NCI-H526 treated with DMSO at 0.1 percent for 48 hours (cell line): Measurements from ENCODE around the gene PPP1R7.
A peak's percentile ranks its signal among the peaks of the same experiment; 100 is the strongest.

Experiments used
- DNase-seq: peaks from one replicate; lab custom pipeline; 2025; lab: John Stamatoyannopoulos, UW

The PPP1R7 gene

DNA sequence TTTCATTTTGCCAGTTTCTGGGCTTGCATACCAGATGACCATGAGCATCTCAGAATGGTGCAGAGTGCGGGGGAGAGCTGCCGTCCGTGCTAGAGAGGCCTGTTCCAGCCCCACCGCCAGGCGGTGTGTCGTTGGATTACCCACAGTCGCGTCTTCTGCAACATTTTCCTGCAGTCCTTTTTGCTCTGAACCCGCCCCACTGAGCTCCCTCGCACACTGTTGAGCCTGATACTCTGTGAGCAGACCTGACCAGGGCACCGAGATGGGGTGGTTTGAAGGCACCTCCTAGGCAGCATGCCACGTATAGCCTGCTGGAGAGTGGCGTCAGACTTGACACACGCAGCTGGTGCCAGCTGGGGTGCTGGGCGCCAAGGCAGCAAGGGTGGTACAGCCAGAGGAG, 18.1 kb downstream of the PPP1R7 start:
- DNase-seq, result no peak

DNA sequence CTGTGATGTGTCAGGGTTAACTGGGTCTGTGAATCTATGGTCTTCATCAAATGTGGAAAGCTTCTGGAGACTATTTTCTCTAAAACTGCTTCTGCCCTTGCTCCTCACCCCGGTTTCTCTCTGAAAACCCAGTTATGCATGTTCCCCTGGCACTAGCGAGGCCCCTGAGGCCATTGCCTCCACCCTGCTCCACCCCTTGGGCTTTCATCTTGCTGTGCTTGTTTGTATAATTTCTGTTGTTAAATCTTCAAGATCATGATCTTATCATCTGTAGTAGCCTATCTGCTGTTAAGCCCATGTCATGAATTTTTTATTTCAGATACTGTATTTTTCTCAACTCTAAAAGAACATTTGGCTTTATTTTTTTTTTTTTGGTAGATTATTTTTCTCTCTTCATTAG, 23.3 kb downstream of the PPP1R7 start:
- DNase-seq, result no peak

DNA sequence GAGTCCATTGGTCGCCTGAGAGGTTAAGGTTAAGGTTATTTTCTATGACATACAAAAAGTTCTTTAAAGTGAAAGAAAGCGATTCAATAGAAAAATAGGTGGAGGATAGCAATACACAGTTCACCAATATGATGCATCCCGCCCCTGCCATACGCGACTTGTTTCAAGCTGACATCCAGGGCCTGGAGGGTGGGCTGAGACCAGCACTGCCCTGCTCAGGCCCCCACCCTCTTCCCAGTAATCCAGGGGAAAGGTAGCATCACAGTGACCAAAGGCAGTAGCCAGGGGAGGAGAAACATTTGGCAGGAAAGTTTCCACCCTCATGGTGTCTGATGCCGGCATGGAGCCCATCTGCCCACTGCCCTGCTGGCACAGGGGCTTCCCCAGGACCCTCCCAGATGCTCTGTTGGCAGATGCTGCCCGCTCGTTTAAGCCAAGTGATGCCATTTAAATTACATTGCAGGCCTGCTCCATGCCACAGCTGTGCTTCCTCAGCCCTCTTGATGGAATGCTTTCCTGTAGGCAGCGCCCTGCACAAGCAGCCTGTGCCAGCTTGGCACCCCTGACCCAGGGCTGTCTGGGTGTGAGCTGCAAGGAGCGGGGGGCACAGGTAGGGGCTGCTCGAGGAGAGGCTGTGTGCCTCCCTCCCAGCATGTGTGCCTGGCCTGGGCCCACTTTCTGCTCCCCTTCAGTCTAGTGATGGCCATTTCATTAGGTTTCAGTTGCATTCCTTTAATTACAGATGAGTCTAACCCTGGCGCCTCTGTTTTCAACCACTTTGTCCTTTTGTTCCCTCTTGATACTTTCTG, 27.5 kb downstream of the PPP1R7 start:
- DNase-seq, result no peak

DNA sequence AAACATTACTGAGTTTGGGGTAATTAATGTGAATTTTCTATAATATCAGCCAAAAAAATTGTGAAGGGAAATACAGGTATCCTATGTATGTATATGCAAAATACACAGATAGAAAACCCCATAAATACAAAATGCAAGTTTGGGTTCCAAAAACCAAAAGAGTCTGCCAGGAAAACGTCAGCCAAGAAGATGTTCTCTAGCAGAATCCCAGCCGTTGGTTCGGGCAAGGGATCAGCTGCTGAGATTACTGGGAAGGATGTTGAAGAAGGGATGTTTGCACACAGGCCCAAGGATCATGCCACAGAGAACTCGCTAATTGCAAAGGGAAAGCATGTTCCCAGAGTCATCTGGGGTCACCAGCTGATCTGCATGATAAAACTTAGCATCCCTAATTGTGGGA, 28.7 kb downstream of the PPP1R7 start:
- DNase-seq, result no peak

DNA sequence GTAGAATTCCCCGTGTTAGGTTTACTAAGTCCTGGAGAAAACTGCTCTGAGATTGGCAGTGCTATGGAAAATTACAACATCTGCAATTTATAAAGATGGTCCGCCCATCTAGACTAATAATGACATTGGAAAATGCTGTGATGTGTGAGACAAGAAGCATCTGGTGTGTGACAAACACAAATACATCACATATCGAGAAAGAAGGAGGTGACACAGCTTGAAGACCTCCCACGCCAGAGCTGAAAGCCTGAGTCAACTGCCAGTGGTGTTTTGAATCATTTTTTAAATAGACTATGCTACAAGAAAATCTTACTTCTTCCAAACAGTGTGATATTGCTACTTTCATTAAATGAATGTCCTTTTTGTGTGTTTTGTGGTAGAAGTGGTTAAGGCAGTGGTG, 29.6 kb downstream of the PPP1R7 start:
- no peak for DNase-seq

DNA sequence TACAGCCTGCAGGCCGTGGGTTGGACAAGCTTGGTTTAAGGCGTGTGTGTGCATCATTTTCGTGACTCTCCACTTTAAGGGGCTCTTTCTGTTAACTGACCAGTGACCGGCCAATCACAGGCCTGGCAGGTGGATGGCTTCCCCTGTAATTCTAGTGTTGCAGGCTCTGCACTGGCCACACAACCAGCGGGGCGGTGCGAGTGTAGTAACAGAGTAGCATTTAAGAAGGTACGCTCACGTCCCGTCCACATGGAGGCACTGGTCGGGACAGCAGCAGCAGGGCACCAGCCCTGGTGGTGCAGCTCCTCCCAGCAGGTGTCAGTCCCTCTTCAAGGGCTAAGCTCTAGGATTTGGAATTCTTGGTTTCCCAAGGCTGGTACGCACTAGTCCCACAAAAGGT, 30.2 kb downstream of the PPP1R7 start:
- no peak for DNase-seq

DNA sequence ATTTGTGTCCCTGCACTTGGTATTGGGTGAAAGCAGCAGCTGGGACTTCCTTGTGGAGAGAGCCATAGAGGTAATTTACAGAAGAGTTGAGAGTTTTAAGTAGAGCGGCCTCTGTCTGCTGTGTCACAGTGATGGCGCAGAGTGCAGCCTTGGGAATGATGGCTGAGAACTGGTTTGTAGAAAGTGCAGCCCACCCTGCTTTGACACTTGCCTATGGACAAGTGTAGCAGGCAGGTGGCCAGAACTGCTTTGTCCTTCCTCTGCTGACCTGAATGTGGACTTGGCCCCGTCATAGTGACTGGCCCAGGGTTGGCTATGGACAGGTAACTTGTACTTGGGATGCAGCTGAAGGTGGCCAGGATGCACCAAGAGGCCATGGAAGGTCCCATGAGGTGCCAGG, 31.9 kb downstream of the PPP1R7 start:
- no peak for DNase-seq

DNA sequence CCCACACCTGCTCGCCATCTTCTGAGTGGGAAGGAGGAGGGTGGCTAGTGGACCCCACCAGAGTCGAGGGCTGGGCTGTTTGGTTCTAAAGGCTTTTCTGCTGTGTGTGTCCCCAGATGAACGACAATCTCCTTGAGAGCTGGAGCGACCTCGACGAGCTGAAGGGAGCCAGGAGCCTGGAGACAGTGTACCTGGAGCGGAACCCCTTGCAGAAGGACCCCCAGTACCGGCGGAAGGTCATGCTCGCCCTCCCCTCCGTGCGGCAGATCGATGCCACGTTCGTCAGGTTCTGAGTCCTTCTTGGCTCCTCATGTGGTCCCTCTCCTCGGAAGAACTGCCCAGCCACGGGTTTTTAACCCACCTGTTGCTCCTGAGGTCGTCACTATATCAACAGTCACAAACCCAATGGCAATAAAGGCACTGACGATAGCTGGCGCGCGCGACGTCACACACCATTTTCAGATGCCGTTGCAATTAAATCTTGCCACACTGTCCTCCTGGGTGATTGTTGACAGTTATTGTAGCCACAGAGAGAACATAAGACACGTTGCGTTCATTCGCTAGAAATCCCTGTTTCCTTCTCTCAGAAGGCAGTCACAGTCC, 32.4 kb downstream of the PPP1R7 start:
- no peak for DNase-seq

DNA sequence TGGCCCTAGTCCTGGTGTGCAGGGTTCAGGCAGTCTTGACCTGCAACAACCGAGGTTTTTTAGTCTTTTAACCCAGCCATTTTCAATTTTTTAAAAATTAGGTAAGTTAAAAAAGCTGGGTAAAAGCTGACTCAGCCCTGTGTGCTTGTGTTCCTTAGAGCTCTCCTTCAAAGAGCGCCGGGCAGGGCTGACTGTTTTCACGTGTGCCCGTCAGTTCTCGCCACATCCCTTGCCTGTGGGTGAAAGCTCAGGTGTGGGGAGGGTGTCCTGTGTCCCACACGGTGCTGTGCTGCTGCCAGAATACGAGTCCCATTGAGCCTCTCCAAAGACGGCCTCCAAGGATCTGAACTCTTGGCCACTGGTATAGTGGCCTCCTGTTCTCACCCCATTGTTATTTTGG, 33.0 kb downstream of the PPP1R7 start:
- no peak for DNase-seq

DNA sequence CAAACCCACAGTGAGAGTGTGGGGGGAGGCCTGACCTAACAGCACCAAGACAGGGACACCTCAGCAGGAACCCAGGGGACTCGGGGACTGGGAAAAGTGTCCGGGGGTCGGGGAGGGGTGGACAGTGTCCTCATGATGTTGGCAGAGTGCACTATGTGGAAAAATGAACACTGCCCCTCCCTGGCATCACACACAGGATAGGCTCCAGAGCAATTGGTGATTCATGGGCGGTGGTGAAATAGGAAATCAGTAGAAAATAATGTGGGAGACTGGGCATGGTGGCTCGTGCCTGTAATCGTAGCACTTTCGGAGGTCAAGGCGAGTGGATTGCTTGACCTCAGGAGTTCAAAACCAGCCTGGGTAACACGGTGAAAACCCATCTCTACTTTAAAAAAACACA, 34.6 kb downstream of the PPP1R7 start:
- no peak for DNase-seq

DNA sequence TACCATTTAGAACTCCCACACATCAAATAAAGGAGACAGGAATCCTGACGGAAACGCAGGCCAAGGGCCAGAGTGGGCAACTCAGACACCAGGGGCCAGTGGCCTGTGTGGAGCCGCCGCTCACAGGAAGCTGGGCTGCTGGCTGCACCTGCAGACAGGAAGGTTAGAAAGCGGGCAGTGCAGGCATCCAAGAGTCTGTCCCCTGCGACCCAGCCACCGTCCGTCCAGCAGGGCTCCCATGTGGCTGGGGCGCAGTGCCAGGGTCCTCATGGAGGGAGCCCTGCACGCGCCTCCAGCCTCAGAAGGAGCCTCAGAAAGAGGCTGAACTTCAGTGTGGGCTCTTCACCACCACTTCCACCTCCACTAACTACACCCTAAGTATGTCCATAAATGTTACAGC, 35.7 kb downstream of the PPP1R7 start:
- DNase-seq, result no peak

DNA sequence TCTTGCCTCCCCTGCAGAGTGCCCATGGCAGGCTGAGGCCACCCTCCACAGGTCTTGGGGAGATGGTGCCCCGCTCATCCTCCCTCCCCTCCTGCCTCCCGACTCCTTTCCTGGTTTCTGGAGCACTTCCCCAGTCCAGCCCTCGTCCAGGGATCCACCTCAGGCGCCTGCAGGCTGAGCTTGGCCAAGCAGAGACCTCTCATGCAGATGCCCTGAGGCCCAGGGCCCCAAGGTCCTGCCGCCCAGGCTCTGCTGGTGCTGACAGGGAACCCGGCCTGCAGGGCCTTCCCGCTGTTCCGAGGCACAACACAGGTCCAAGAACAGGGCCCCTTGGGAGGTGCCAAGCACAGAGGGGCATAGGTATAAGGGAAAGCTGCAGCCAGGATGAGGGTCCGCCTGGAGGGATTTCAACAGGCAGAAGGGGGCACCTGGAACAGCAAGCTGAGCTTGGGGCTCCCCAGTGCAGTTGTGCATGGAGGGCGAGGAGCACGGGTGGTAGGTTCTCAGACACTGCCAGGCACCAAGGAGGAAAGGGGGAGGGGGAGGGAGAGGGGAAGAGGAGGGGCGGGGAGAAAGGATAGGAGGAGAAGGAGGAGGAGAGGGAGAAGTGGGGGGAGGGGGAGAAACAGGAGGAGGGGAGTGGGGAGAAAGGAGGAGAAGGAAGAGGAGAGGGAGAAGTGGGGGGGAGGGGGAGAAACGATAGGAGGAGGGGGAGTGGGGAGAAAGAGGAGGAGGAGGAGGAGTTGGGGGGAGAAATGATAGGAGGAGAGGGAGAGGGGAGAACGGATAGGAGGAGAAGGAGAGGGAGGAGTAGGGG, 37.0 kb downstream of the PPP1R7 start:
- DNase-seq, result no peak

DNA sequence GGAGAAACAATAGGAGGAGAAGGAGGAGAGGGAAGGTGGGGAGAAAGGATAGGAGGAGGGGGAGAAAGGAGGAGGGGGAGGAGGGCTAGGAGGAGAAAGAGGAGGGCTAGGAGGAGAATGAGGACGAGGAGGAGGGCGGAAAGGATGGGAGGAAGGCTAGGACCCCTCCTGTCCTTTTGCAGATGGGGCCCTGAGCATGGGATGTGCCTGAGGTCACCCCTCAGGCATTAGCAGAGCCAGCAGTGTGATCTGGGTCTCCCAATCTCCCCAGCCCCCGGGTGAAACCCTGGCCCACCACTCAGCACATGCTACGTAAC, 37.6 kb downstream of the PPP1R7 start:
- DNase-seq, result no peak

DNA sequence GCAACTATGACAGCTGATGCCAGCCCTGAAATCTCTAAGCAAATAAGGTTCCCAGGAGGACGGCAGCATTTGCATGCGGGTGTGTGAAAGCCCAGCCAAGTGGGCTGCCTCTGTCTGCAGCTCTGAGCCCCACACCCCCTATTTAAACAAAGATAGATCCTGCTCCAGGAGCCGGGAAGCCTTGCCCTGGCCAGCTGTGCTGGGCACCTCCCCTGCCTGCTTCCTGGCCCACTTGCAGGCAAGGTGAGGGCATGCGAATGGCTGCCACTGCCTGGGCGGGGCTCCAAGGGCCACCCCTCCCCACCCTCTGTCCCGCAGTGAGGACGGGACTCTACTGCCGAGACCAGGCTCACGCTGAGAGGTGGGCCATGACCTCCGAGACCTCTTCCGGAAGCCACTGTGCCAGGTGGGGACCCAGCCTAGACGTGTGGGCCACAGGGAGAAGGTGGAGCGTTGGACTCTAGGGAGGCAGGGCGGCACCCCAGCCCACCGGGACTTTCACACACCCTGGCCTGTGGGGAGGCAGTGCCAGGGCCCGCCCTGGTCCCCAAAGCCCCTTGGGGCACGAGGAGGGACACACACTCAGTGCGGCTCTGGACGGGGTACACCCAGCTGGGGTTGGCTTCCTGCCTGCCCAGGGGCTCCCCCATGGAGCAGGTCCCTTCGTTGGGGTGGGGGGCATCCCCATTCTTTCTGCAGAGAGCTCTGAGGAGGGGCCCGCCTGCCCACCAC, 38.3 kb downstream of the PPP1R7 start, which contains the start of gene ANO7:
Gene ANO7, plus strand, starts transcription at position 317 of the 732 bp plus-strand sequence. CDS start 1,387 bp downstream, outside the sequence.
- peak; percentile 98 for DNase-seq

DNA sequence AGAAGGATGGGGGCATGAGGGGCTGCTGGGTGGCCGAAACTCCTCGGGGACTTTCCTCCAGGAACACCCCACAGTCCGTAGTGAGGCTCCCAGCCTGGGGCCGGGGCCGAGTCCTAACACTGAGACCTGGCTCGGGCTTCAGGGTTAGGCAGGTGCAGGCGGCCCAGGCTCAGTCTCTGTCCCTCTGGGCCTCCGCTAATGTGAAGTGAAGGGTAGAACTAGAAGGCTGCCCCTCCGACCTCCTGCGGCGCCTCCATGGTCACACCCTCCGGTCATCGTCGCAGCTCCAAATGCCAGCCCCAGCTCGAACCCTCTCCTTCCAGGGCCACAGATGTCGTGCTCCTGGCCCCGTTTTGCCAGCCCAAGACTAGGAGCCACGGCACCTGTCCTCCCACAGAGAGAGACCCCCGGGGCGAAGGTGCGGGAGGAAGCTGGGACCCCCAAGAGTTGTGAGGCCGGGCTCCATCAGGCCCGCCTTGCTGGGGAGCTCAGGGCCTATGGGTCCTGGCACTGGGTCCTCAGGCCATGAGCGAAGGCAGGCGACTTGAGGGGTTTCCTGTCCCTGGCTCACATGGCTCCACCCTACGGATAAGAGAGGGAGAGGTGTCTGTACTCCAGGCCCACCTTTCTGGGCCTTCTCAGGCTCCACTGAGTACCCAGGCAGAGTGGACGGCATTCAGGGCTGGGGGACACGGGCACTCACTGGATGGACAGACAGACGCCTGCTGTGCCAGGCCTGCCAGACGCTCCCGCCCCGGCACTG, 39.0 kb downstream of the PPP1R7 start:
- no peak for DNase-seq

DNA sequence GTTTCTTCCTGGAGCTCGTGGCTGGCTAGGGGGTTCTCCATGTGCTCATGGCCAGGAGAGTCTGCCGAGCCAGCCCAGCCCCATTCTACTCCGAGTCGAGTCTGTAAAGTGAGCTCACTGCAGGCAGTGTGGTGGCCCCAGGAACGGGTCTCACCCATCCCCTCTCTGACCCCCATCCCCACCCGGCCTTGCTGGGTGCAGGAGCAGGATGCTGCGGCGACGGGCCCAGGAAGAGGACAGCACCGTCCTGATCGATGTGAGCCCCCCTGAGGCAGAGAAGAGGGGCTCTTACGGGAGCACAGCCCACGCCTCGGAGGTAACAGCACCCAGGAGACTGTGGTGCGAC, 39.6 kb downstream of the PPP1R7 start:
- DNase-seq, result no peak

DNA sequence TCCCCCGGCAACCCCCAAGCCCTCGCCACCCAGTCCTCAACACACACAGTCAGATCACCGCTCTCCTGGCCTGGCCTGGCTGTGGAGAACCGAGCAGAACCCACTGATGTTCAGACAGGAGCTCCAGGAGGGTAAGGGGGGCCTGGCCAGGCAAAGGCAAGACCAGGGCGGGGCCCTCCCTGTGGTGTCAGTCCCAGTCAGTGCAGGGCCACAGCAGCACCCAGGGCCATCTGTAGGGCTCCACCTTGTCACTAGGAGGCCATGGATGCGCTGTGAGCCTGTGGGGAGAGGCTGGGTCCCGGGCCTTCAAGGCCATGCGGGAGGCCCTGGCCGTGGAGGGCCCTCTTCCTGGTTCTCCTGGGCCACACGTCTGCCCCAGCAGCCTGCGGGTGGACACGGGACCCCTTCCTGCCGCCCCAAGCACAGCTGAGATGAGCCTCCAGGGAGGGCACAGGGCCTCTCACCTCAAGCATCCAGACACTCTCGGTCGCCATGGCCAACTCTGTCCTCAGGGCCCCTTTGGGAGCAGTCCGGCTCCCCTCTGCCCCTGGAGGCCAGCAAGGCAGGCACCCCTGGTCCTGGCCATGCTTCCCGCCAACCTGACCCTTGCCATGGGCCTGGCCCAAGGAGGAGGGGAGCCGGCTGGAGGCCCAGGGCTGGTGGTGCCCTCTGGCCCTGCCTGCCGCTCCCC, 40.2 kb downstream of the PPP1R7 start:
- no peak for DNase-seq

DNA sequence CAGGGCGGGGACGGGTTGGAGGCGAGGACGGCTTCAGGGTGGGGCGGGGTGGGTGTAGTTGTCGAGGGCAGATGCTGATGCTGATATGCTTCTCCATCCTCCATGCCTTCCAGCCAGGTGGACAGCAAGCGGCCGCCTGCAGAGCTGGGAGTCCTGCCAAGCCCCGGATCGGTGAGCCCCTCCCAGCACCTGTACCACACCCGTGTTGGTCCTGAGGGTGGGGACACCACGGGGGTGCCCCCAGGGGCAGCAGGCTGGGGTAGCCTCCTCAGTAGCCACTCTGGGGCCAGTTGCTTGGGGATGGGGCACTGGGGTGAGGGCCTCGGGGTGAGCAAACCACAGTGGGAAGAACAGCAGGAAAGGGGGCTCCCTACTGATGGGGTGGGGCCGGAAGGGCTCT, 40.8 kb downstream of the PPP1R7 start:
- DNase-seq, result no peak

DNA sequence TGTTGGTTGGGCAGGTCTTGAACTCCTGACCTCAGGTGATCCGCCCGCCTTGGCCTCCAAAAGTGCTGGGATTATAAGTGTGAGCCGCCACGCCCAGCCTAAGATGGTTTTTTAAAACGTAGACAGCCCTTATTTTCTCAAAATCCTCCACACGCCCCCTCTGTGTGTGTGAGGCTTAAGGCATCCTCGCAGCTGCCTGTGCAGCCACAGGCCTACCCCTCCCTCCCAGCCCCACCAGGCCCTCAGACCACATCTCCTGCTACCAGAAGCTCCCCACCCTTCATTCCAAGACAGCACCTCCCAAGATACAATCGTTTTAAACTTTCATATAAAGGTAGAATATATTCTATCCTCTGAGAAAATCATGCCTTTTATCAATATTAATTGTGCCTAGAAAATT, 43.0 kb downstream of the PPP1R7 start:
- no peak for DNase-seq

DNA sequence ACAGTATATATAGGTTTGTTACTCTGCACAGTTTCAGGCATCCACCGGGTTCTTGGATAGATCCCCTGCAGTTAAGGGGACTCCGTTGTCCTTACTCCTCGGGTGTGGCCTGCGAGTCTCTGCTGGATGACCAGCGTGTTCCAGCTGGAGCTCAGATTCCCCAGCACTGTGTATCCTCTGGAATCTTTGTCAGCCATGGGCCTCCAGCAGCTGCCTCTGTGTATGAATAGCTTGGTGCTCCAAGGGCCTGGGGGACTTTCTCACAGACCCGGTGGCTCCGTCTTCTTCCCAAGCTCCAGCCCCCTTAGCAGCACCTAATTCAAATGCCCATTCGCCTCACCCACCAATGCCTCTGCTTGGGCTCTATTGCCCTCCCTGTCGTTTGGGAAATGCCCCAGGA, 44.5 kb downstream of the PPP1R7 start:
- DNase-seq, result no peak

DNA sequence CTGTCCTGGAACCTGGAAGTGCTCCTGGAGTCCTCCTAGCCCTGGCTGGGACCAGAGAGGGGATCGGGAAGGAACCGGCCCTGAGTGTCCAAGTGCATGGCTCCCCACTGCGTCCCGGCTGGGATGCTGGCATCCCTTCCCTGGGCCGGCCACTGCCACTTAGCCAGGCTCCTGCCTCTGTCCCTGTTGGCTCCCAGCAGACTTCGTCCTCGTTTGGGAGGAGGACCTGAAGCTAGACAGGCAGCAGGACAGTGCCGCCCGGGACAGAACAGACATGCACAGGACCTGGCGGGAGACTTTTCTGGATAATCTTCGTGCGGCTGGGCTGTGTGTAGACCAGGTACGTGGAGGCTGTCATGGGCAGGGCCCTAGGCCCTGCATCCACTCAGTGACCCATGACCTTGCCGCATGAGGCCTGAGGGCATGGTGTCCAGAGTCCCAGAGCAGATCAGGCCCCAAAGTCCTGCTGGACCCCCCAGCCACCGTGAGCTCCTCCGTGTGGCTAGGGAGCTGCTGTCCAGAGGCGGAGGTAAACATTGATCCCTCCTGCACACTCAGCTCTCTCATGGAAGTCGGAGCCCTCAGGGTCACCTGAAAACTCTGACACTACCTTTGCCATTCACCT, 45.4 kb downstream of the PPP1R7 start:
- no peak for DNase-seq
